Mesothelial cell of epicardium (in vitro differentiated cells): ENCODE results near the gene SEMG2. TPM values are rescaled to one million over a fixed set of nuclear protein-coding genes. Genes with fewer than 3 reads are reported as not detected.

Experiments
- DNase-seq, 2 experiments: peaks; one replicate each; pipeline ENCODE4 v3.0.0; 2021; ENCODE audit warnings: low spot score in 2 of 2; ENCODE audit not compliant: unreplicated experiment in 2 of 2
- H3K27ac Mint-ChIP-seq: 2 replicates; pipeline ENCODE4 v1.8.0; 2021; ENCODE audit warnings: mixed read lengths
- H3K27me3 Mint-ChIP-seq: 2 replicates; pipeline ENCODE4 v1.8.0; 2021; ENCODE audit warnings: low read depth, mixed read lengths
- H3K36me3 Mint-ChIP-seq: 2 replicates; pipeline ENCODE4 v1.8.0; 2021; ENCODE audit warnings: mixed read lengths
- H3K4me1 Mint-ChIP-seq: 2 replicates; pipeline ENCODE4 v1.8.0; 2021; ENCODE audit warnings: mixed read lengths
- H3K4me3 Mint-ChIP-seq: 2 replicates; pipeline ENCODE4 v1.8.0; 2021; ENCODE audit warnings: mild to moderate bottlenecking, moderate library complexity, mixed read lengths
- H3K9me3 Mint-ChIP-seq: 2 replicates; pipeline ENCODE4 v1.8.0; 2021; ENCODE audit warnings: mixed read lengths
- total RNA-seq: library from RNA; stranded (reverse); gene quantifications from 3 replicates; pipeline ENCODE4 v1.2.1, GENCODE V29; 2021
- TF ChIP-seq, protein P1 (sequence below): fragments of 200-600 bp; sonication (generic); IDR thresholded peaks from one replicate; pipeline ENCODE4 v1.5.0; 2021; ENCODE audit warnings: antibody characterized with exemption; ENCODE audit not compliant: unreplicated experiment

SEMG2 gene
- total RNA-seq, 1 donor from 2014 or later: not detected

DNA sequence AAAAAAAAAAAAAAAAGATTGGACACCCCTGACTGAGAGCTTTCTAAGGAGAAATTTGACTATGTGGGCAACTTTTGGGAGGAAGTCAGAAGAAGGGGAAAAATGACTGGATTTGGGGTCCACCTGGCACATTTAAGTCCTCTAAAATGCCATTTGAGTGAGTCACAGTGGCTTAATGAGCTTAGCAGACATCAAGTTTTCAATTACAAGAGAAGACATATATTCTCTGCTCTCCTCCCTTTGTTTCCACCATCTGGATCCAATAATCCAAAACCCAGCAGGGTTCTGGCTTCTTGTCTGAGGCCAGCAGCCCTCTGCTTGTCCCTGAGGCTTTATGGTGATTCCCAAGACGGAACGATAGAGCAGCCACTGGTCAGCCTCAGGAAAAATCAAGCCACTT lies 39.5 kb upstream of the SEMG2 start:
- H3K27ac Mint-ChIP-seq: no peak overlapping the region
- no peaks in the 10 kb centered on the region for H3K36me3 Mint-ChIP-seq
- H3K4me3 Mint-ChIP-seq: no peak overlapping the region
- no peak for DNase-seq
- no peaks in the 10 kb centered on the region for H3K9me3 Mint-ChIP-seq
- TF ChIP-seq, protein P1, sequence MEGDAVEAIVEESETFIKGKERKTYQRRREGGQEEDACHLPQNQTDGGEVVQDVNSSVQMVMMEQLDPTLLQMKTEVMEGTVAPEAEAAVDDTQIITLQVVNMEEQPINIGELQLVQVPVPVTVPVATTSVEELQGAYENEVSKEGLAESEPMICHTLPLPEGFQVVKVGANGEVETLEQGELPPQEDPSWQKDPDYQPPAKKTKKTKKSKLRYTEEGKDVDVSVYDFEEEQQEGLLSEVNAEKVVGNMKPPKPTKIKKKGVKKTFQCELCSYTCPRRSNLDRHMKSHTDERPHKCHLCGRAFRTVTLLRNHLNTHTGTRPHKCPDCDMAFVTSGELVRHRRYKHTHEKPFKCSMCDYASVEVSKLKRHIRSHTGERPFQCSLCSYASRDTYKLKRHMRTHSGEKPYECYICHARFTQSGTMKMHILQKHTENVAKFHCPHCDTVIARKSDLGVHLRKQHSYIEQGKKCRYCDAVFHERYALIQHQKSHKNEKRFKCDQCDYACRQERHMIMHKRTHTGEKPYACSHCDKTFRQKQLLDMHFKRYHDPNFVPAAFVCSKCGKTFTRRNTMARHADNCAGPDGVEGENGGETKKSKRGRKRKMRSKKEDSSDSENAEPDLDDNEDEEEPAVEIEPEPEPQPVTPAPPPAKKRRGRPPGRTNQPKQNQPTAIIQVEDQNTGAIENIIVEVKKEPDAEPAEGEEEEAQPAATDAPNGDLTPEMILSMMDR: no peak
- peaks cover 8% of the 10 kb centered on the region for H3K27me3 Mint-ChIP-seq
- no peaks in the 10 kb centered on the region for H3K4me1 Mint-ChIP-seq

DNA sequence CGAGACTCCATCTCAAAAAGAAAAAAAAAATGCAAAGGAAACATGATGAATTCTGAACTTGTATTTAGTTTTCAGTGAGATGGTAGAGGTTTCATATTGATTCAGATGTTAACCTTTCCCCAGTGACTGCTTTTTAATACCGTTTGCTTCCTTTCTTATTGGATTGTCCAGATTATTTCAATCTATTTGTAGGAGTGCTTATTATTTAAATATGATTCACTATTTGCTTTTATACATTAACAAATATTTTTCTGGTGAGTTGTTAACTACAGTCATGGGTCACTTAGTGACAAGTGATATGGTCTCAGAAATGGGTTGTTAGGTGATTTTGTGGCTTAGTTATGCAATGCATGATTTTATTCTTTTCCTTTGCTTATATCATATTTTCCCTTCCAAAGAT lies 38.1 kb upstream of the SEMG2 start:
- no peak overlapping the region for H3K4me3 Mint-ChIP-seq
- H3K9me3 Mint-ChIP-seq: no peaks in the 10 kb centered on the region
- H3K36me3 Mint-ChIP-seq: no peaks in the 10 kb centered on the region
- DNase-seq: no peak
- TF ChIP-seq, protein P1: no peak
- no peaks in the 10 kb centered on the region for H3K4me1 Mint-ChIP-seq
- H3K27ac Mint-ChIP-seq: no peak overlapping the region
- H3K27me3 Mint-ChIP-seq: peaks cover 9% of the 10 kb centered on the region

DNA sequence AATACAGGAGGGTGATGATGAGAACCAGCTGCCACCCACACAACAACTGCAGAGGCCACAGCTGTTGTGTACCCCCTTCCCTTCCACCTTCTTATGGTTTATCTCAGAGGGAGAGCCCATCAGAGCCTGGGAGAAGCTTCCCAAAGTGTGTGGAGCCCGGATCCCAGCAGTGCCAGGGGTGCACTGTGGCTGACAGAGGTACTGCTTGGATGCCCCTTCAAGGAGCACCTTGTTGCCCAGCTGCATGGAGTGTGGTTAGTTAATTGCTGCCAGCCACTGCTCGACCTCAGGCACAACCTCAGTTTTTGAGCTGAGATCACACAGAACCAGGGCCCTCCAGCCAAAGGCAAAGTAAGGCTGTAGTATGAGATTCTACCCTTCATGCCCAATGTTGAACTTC lies 33.5 kb upstream of the SEMG2 start:
- H3K36me3 Mint-ChIP-seq: no peaks in the 10 kb centered on the region
- no peaks in the 10 kb centered on the region for H3K9me3 Mint-ChIP-seq
- TF ChIP-seq, protein P1: no peak
- H3K4me1 Mint-ChIP-seq: no peaks in the 10 kb centered on the region
- H3K4me3 Mint-ChIP-seq: no peak overlapping the region
- no peak for DNase-seq
- peaks cover 24% of the 10 kb centered on the region for H3K27me3 Mint-ChIP-seq
- H3K27ac Mint-ChIP-seq: no peak overlapping the region

DNA sequence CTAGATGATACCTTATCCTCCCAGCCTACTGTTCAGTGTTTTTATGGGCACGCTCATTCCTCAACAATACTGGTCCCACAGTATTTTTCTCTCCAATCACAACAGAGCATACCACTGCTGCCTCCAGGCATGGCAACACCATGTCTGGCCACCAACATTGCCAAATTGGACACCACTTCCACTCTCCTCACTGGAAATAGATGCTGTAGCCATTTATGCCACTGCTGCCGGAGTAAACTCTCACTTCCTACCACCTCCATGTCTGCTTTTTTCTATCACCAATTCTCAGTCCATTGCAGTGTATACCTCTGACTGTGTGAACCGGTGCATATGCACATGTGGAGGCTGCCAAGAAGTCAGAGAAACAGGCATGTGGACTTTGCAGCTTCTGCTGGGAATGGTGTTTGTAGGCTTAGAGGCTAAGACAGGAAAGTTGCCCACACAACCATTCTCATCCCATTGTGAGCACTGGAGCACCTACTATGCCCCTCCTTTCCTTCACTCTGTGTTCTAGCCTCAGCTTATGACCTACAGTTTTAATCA lies 32.0 kb upstream of the SEMG2 start:
- no peak overlapping the region for H3K4me3 Mint-ChIP-seq
- TF ChIP-seq, protein P1: no peak
- no peaks in the 10 kb centered on the region for H3K9me3 Mint-ChIP-seq
- no peak overlapping the region for H3K27ac Mint-ChIP-seq
- H3K36me3 Mint-ChIP-seq: no peaks in the 10 kb centered on the region
- no peaks in the 10 kb centered on the region for H3K4me1 Mint-ChIP-seq
- no peak for DNase-seq
- H3K27me3 Mint-ChIP-seq: peaks cover 30% of the 10 kb centered on the region

DNA sequence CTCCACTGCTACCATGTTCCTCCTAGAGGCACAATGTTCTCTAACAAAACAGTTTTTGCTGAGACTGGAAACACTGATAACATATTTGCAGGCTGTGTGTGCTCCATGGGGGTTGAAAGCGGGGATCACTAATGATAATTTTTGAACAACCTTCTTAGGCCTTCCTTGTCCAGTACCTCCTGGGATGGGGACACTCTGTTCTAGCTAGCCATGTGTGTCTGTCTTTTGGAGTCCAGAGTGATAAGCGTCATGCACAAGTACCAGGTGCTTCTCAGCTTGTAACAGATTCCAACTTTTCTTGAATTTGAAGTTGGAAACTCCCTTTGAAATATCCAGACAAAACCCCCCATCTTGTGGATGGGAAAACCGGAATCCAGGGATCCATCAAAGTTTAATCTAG lies 31.3 kb upstream of the SEMG2 start:
- Mint-ChIP-seq H3K4me1 (no peaks in the 10 kb centered on the region), H3K9me3 (peaks cover 3% of the 10 kb centered on the region), H3K4me3 (no peak overlapping the region), H3K27ac (no peak overlapping the region), H3K27me3 (peaks cover 28% of the 10 kb centered on the region), H3K36me3 (no peaks in the 10 kb centered on the region)
- DNase-seq: no peak
- TF ChIP-seq, protein P1: no peak

DNA sequence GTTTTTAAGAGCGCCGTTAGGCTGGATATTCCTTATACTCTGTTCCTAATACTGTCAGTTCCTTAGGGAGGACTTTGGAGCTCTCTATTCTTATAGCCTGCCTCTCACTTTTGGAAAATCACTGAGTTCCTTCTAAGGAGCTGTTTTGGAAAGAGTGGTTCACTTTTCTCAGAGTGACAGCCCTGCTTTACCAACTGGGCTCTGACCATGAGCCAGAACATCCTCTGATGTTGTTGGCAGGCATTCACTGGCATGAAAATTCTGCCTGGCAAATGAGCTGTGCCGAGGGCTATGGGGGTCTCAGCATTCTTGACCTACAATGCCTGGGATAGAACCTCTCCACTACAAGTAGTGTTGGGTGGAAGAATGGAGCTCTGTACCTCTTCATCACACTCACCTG lies 29.2 kb upstream of the SEMG2 start:
- Mint-ChIP-seq H3K9me3 (peaks cover 3% of the 10 kb centered on the region), H3K4me3 (no peak overlapping the region), H3K4me1 (no peaks in the 10 kb centered on the region), H3K27me3 (peaks cover 24% of the 10 kb centered on the region), H3K36me3 (no peaks in the 10 kb centered on the region), H3K27ac (no peak overlapping the region)
- no peak for DNase-seq
- TF ChIP-seq, protein P1: no peak
